ENCODE data around the gene AP3S2. TPM values are rescaled to one million over a fixed set of nuclear protein-coding genes. Genes with fewer than 3 reads are reported as not detected.

The AP3S2 gene
- total and polyA plus RNA-seq, 2 of the 13 experiments (the other 11 are each of a cell fraction or from before 2014, with no cell fraction given), result 17.6 to 44.4 TPM

GRCh38 chr15:89899295-89899945 lies 5.6 kb upstream of the AP3S2 start (continued):
- TF ChIP-seq EZH2 (conservative IDR thresholded peaks at IDR 0.05; ENCODE audit: low read depth, low read length), result no peak

- Histone ChIP-seq H3K9ac (ENCODE audit: insufficient read depth, low read depth, low read length) (no peak overlapping the region), H3K36me3 (replicated peaks in 1 of 2; ENCODE audit: control insufficient read depth in 1 of 2, insufficient read depth in 2 of 2, low read length in 2 of 2) (no peaks in the 10 kb centered on the region), H2AFZ (ENCODE audit: low read length) (no peak overlapping the region), H3K27me3 (ENCODE audit: control insufficient read depth in 1 of 2, insufficient read depth in 2 of 2, low read length in 2 of 2) (no peaks in the 10 kb centered on the region; a peak in 1 of 5 replicates), H3K4me2 (ENCODE audit: low read depth, low read length) (no peak overlapping the region), H4K20me1 (ENCODE audit: insufficient read depth, low read length) (no peaks in the 10 kb centered on the region), H3K4me3 (replicated peaks in 1 of 3; ENCODE audit: insufficient read depth in 1 of 3, low read depth in 2 of 3, low read length in 3 of 3) (no peak overlapping the region), H3K9me3 (ENCODE audit: low read length) (no peaks in the 10 kb centered on the region), H3K4me1 (ENCODE audit: insufficient read depth, low read length) (peaks cover 22% of the 10 kb centered on the region), H3K27ac (ENCODE audit: extremely low read length, insufficient read depth, low read length) (no peak overlapping the region), H3K79me2 (ENCODE audit: insufficient read depth, low read length) (no peaks in the 10 kb centered on the region)
- WGBS (ENCODE audit: low lambda C conversion rate), result 50% methylated on average over 7 of the region's 7 CpGs
- ChIA-PET CTCF (ENCODE audit: low intra/inter-chr PET ratio, low total read pairs) (interaction anchor here (1.8 to 2.2 kb wide), 3 partner anchors 73 to 188 kb away, joined by 9 to 32 read pairs (median 19); no protein-coding TSS in a partner anchor), POLR2A (interaction anchor here (2.8 kb wide), 1 partner anchor 14 kb away, joined by 13 read pairs; the partner anchor contains the start of gene ARPIN)
- FAIRE-seq (peak; percentile 28), ATAC-seq (peak; percentile 92), DNase-seq (ENCODE audit: low spot score) (peak; percentile 77)
- intact Hi-C loops (cut with micrococcal nuclease; ENCODE audit: unreplicated experiment), result loop anchor here (1.0 kb wide), 3 partner anchors 73 to 189 kb away; no protein-coding TSS in a partner anchor
- no TSS peak for BruUV-seq (replicated peaks)
- in situ Hi-C loops (cut with HindIII; ENCODE audit: extremely low pct_ligation_motif_present, low pct_unique_long_range_greater_than_20kb), result loop anchor here (5.0 kb wide), 1 partner anchor 189 kb away; no protein-coding TSS in a partner anchor
- TF ChIP-seq ELF3 (CRISPR knock-in tag; IDR thresholded peaks at IDR 0.05) (0 out of 2 replicates have a peak, but pooled peaks have one; percentile 25), SRSF9 (IDR thresholded peaks at IDR 0.05; ENCODE audit: borderline replicate concordance, insufficient read depth, low read depth, low read length, poor library complexity, severe bottlenecking) (no peak), ZBTB10 (CRISPR knock-in tag; IDR thresholded peaks at IDR 0.05; ENCODE audit: borderline replicate concordance) (no peak), ZNF121 (CRISPR knock-in tag; IDR thresholded peaks at IDR 0.05) (0 out of 2 replicates have a peak, but pooled peaks have one; percentile 26), ZNF777 (CRISPR knock-in tag; IDR thresholded peaks at IDR 0.05) (no peak), ARID3A (IDR thresholded peaks at IDR 0.05; ENCODE audit: low read depth, low read length) (no peak), THAP11 (CRISPR knock-in tag; IDR thresholded peaks at IDR 0.05) (no peak), KDM5B (CRISPR knock-in tag; IDR thresholded peaks at IDR 0.05; ENCODE audit: borderline replicate concordance) (no peak), XRCC5 (optimal IDR thresholded peaks at IDR 0.05; ENCODE audit: low read length) (peak; percentile 58), SMC3 (IDR thresholded peaks at IDR 0.05; ENCODE audit: low read length) (peak; percentile 91), ZNF839 (CRISPR knock-in tag; IDR thresholded peaks at IDR 0.05; ENCODE audit: borderline replicate concordance) (no peak), FOXO4 (CRISPR knock-in tag; conservative IDR thresholded peaks at IDR 0.05) (no peak), ZNF543 (CRISPR knock-in tag; IDR thresholded peaks at IDR 0.05) (no peak), RAD21 (CRISPR knock-in tag; IDR thresholded peaks at IDR 0.05) (peak; percentile 88), STAG1 (CRISPR knock-in tag; IDR thresholded peaks at IDR 0.05) (peak; percentile 93)
These were observed 5.0 kb upstream of the AP3S2 start for GRCh38 chr15:89898614-89899294.

All from HepG2 (cell line).